Putamen (tissue), 1 donor: ENCODE data around the gene TOM1L2.

Experiments
- DNase-seq: peaks from one replicate; pipeline ENCODE4 v3.0.0-alpha.2; 2016; ENCODE audit warnings: low spot score

The TOM1L2 gene

DNA sequence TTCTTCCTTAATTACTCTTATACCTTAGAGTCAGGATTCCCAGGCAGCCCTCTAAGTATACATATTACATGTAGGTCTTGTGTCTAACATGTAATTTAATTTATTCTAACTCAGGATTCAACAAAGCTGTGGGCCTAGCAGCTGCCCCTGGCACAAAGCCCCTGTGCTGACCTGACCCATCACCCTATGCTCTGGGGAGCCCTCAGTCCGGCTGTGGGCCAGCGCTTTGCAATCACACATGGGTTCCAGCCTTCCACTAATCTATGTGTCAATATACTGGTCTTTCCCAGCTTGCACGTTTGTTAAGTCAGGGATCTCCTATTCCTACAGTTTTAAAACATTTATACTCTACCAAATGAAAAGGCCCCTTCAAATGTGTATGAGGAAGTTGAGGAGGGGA is 72.7 kb downstream of the TOM1L2 start:
- no peak for DNase-seq

- DNase-seq, result no peak
Measured at GRCh38 chr17:17898673-17899072, 73.5 kb downstream of the TOM1L2 start.

- no peak for DNase-seq
Measured at GRCh38 chr17:17897442-17897841, 74.8 kb downstream of the TOM1L2 start.

DNA sequence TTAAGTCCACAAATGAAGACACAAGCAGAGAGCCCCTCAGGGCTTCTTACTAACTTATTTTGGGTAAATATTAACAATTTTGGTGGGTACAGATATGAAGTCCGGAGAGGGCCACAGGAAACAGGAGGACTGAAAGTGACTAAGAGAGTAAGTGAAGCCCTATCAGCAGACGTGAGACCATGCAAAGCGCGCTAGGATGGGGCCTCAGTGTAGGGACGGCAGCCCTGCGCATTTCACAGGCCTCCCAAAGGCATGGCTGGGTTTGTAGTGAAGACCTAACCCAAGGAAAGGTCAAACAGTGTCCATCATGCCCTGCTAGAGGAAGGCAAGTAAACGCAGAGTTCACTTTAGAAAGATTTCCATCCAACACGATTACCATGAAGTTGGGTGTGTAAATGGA is 75.5 kb downstream of the TOM1L2 start:
- DNase-seq, result no peak

DNA sequence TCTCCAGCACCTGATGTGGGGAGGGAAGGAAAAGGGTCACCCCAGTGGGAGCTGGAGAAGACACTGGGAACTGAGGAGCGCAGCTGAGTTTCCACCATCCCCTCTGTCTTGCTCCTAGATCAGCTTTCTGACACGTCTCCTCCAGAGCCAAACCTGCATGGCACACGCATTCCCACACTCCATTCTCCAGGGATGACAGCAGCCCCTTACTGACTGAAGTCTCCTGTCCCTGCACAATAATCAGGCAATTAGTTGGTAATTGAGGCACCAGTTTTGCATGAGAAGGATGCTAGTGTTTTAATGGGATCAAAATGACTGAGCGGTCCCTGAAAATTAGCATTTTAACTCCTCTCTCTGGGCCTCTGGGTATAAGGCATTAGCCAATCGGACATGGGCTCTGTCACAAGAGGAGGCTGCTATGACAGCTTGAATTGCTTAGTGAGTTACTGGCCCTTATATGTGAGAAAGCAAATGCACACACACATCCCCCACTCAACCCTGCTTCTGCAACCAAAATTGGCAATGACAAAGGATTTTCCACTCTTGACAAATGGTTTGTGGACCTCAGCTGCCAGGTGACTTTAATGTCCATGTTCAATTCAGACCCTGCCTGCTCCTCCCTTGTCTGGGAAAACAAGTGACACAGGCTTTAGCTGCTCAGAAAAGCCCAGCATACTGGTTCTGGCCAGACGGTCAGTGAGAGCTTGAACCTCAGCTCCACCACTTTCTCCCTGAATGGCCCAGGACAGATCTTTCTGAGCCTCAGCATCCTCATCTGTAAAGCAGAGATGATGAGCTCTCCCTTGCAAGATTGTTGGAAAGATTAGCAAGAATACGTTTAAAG is 78.2 kb downstream of the TOM1L2 start:
- no peak for DNase-seq

DNA sequence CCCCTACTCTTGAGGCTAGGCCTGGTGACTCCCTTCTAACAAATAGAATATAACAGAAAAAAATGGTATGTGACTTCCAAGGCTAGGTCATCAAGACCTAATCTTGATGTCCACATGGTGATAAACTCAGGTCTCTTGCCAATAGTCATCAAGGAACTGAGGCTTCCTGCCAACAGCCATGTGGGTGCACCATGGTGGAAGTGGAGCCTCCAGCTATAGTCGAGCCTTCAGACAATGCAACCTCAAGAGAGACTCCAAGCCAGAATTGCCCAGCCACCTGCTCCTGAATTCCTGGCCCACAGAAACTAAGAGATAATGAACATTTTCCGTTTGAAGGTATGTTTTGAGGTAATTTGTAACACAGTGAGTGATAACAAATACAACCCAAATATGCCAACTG is 79.5 kb downstream of the TOM1L2 start:
- no peak for DNase-seq

DNA sequence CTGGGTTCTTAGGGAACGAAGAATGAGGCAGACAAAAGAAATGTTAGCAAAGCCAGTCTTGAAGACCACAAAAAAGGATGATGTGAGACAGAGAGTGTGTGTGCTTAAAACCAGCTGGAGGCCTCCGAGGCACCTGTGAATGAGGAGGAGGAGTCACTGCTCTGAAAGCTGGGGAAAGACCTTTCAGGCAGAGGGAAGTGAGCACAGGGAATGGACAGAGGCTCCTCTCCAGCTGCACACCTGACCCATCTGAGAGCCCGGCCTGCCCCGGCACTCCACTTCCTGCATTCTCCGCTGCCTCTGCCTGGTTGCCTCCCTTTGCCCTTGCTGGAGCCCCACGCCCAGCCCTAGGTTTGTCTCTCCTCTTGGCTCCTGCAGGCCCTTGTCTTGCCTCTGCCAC is 80.2 kb downstream of the TOM1L2 start:
- no peak for DNase-seq

DNA sequence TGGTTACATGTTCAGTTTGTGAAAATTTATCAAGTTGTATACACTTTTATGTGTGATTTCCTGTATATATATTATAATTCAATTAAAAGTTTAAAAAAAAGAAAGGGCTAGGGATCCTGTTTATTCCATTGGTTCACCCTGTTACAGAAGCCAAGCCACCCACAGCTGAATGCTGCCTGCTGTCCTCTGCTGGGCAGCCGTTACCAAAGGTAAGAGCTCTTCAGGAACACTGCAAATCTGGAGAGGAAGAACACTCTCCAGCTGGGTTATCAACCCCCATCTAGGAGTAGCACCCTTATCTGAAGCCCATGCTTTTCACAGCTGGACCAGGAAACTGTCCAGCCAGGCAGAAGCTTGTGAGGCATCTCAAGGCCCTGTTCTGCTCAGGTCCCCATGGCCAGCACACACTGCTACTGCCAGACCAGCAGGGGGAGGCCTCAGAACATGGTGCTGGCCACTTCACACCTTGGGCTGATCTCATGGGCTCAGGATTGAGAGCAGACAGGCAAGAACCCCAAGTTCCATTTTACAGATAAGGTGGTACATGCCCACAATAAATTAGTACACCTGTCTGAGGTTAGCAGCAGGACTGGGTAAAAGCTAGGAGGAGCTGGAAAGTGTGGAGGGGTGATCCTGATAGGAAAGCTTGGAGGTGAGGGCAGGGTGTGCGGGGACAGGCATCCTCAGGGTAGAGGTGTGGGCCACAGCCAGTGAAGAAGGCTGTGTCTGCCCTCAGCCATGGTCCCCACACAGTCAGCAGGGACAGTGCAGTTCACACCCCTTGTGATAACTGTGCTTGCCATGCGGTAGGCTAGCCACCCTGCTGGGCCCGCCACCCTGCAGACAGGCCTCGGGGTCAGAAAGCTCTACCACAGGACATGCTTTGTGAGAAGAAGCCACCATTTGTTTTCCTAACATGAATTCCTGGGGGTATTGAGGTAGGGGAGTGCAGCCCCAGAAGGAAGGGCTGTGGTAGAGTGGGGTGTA is 81.1 kb downstream of the TOM1L2 start:
- no peak for DNase-seq

- DNase-seq, result no peak
Measured at GRCh38 chr17:17889922-17890321, 82.3 kb downstream of the TOM1L2 start.

DNA sequence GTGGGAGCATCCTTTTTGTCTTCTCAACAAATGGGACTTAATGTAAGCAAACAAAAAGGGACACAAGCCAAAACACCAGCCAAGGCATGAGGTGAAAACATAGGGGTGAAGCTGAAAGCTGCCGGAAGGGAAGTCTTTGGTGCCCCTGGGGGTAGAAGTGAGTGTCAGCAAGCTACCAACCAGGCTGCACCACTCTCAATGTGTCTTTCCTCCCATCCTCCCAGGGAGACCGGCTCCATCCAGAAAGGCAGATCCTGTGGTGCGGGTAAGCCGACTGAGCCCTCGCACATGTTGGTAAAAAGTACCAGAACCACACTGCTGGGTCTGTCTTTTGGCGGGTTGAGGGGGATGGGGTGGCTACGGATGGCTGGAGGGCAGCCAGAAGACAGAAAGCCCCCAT is 83.4 kb downstream of the TOM1L2 start:
- DNase-seq, result no peak

- no peak for DNase-seq
Measured at GRCh38 chr17:17888371-17888770, 83.8 kb downstream of the TOM1L2 start.

GRCh38 chr17:17887752-17888304 is 84.4 kb downstream of the TOM1L2 start:
- no peak for DNase-seq

- no peak for DNase-seq
Measured at GRCh38 chr17:17886726-17887125, 85.5 kb downstream of the TOM1L2 start.

DNA sequence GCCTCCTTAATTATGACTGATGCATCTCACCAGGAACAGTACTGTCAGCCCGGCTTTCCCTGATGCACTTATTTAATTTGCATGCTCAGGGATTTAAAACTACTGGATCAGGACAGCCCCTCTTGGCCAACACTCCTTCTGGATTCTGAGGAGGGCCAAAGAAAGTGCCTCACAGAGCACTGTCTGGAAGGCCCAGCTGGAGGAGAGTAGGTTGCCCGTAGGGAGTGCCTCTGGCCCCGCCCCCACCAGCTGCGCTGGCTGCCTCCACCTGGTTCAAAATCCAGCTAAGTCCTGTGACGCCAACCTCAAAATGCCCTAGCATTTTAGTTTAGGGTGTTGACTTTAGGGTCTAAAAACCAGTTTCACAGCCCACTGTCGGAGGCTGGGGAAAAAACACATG is 86.0 kb downstream of the TOM1L2 start:
- no peak for DNase-seq

- DNase-seq, result no peak
Measured at GRCh38 chr17:17884391-17885357, 87.5 kb downstream of the TOM1L2 start.

DNA sequence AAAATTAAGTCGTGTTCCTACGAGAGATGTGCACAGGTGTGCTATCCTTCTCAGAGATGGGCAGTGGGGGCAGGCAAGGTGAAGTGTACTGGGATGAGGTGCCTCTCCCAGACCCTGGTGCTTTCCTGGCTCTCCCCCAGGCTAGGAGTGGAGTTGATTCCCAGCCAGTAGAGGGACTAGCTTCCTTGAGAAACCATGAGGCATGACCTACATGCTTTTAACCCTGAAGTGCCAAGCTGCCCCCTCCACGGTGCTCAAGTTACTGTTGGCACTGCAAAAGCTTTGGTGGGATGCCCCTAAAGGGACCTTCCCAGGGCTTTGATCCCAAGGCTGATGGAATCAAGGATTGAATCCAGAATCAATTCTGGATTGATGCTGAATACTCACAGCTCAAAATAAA is 88.4 kb downstream of the TOM1L2 start:
- no peak for DNase-seq

GRCh38 chr17:17882082-17882581 is 90.1 kb downstream of the TOM1L2 start:
- no peak for DNase-seq

GRCh38 chr17:17880577-17881196 is 91.5 kb downstream of the TOM1L2 start:
- no peak for DNase-seq

GRCh38 chr17:17877529-17878358 is 94.5 kb downstream of the TOM1L2 start:
- peak; percentile 35 for DNase-seq
